Measurements from ENCODE around the gene IL17C.
"Not testable (repeated sequence)": the region's sequence is repeated elsewhere in the genome, so short reads cannot be mapped to it uniquely, and the experiment has no call there.

Gene IL17C

GRCh38 chr16:88638323-88639230 is at the start of gene IL17C:
Gene IL17C, plus strand, starts transcription at chr16:88638572. Its CDS starts 70 bp downstream, at chr16:88638642.
- DNase-seq (ENCODE audit: low read depth): no peak

- no peak for DNase-seq (ENCODE audit: low read depth)
Observed at GRCh38 chr16:88588754-88589153, 49.6 kb upstream of the IL17C start.

GRCh38 chr16:88589441-88589840 is 48.9 kb upstream of the IL17C start:
- DNase-seq (ENCODE audit: low read depth): no peak

GRCh38 chr16:88591577-88592021 is 46.8 kb upstream of the IL17C start:
- peak; percentile 26 for DNase-seq (ENCODE audit: low read depth)

GRCh38 chr16:88593061-88593460 is 45.3 kb upstream of the IL17C start:
- no peak for DNase-seq (ENCODE audit: low read depth)

- DNase-seq (ENCODE audit: low read depth): no peak
Observed at GRCh38 chr16:88593489-88593888, 44.9 kb upstream of the IL17C start.

- no peak for DNase-seq (ENCODE audit: low read depth)
Observed at GRCh38 chr16:88593910-88594309, 44.5 kb upstream of the IL17C start.

GRCh38 chr16:88595101-88595500 is 43.3 kb upstream of the IL17C start:
- DNase-seq (ENCODE audit: low read depth): no peak

GRCh38 chr16:88595921-88596320 is 42.5 kb upstream of the IL17C start:
- no peak for DNase-seq (ENCODE audit: low read depth)

GRCh38 chr16:88596483-88596882 is 41.9 kb upstream of the IL17C start:
- no peak for DNase-seq (ENCODE audit: low read depth)

GRCh38 chr16:88597856-88598491 is 40.4 kb upstream of the IL17C start:
- DNase-seq (ENCODE audit: low read depth): no peak

- no peak for DNase-seq (ENCODE audit: low read depth)
Observed at GRCh38 chr16:88599092-88599733, 39.2 kb upstream of the IL17C start.

- DNase-seq (ENCODE audit: low read depth): no peak
Observed at GRCh38 chr16:88599825-88600538, 38.4 kb upstream of the IL17C start.

GRCh38 chr16:88600539-88600896 is 37.9 kb upstream of the IL17C start:
- DNase-seq (ENCODE audit: low read depth): no peak

GRCh38 chr16:88601313-88602036 is 36.9 kb upstream of the IL17C start:
- DNase-seq (ENCODE audit: low read depth): no peak

- no peak for DNase-seq (ENCODE audit: low read depth)
Observed at GRCh38 chr16:88602091-88602490, 36.3 kb upstream of the IL17C start.

- DNase-seq (ENCODE audit: low read depth): no peak
Observed at GRCh38 chr16:88605186-88606147, 32.9 kb upstream of the IL17C start.

- DNase-seq (ENCODE audit: low read depth): no peak
Observed at GRCh38 chr16:88606148-88606757, 32.1 kb upstream of the IL17C start.

GRCh38 chr16:88608076-88608475 is 30.3 kb upstream of the IL17C start:
- no peak for DNase-seq (ENCODE audit: low read depth)

- not testable (repeated sequence) for DNase-seq (ENCODE audit: low read depth)
Observed at GRCh38 chr16:88609426-88609825, 28.9 kb upstream of the IL17C start.

Measured in activated T-cell treated with anti-CD3 and anti-CD28 coated beads for 24 hours (primary cell).